ENCODE results near the gene CALB2.

The CALB2 gene

GRCh38 chr16:71428385-71428784, 69.9 kb downstream of the CALB2 start:
- DNase-seq = no peak

GRCh38 chr16:71428883-71429282, 70.4 kb downstream of the CALB2 start:
- no peak for DNase-seq

- no peak for DNase-seq
These were observed 71.1 kb downstream of the CALB2 start for GRCh38 chr16:71429581-71429980.

DNA sequence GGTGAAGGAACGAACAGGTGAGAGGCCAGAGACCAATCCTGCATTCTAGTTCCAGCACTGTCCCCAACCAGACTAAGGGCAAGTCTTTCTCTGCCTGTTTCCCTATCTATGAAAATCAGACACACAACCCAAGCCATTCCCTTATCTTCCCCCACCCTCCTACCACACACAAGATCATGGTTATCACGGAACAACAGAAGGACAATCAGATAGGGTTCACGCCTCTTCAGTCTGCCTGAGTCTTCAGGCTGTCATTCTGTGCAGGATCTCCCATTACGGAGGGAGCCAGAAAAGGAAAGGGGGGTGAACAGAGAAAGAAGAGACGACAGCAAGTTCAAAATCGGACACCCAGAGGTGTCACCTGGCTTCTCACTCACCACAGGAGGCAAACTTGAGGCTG, 72.2 kb downstream of the CALB2 start:
- no peak for DNase-seq

GRCh38 chr16:71431176-71431575, 72.7 kb downstream of the CALB2 start:
- DNase-seq = no peak

GRCh38 chr16:71431991-71432390, 73.5 kb downstream of the CALB2 start:
- no peak for DNase-seq

- no peak for DNase-seq
These were observed 74.4 kb downstream of the CALB2 start for GRCh38 chr16:71432906-71433305.

DNA sequence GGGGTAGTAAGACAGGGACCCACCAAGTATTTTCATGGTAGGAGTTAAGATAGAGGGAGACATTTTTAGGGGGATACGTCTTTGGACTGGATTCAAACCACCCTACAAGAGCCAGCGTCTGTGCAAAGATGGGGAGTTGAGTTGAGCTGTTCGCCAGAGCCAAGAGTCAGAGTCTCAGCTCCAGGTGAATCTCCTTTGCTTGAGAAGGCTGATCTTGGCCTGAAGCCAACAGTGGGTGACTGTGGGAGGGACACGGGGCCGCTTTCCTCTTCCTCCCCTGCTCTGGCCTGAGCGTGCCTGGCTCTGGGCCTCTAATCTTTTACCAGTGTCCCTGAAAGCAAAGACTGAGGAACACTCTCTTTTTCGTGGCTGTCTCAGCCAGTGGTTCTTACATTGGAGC, 78.0 kb downstream of the CALB2 start:
- DNase-seq = no peak

DNA sequence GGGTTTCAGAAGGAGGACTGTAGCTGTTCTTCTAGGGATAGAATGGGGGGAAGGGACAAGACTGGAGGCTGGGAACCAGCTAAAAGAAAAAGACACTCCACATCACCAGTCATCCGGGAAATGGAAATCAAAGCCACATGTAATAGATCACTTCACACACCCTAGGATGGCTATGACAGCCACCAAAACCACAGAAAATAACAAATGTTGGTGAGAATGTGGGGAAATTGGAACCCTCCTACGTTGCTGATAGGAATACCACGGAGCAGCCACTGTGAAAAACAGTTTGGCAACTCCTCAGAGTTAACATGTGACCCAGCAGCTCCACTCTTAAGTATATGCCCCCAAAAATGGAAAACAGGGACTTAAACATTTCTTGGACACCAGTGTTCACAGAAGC, 81.0 kb downstream of the CALB2 start:
- DNase-seq = no peak
